ENCODE data around the gene CD151.

DNA sequence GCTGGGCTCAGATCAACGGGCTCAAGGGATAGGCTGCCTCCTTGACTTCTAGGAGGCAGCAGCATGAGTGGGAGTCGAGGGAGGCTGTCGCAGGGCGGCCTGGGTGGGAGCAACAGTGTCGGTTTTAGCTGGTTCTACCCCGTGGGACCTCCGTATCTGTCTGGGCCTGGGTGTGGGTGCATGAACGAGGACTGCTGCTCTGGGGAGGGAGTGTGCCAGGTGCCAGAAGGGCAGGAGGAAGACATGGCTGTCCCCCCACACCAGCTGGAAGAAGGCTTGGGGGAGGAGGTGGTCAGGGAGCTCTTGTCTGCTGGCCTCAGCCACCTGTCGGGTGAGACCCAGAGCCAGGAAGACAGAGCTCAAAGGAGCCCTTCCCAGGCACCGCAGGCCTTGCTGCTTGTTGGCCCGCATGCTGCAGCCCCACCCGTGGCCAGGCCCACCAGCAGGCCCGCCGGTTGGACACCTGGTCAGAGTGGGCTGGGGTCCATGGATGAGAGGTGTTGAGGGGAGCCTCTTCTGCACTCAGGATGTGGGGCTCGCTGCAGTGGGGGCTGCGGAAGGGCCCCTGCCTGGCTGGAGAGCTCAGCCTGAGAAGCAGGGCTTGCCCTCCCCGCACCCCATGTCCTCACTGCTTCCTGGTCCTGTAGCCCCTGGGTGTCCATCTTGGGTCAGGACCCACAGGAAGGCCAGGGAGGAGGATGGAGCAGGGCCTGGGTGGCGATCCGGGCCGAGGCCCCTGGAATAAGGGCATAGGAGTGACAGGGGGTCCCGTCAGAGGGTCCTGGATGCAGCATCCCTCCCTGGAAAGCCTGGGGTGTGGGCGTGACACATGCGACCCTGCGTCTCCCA is 46.3 kb upstream of the CD151 start:
- TF ChIP-seq SIN3A (IDR thresholded peaks at IDR 0.05; ENCODE audit: borderline replicate concordance, insufficient read depth, low read length): no peak
- TF ChIP-seq POLR2AphosphoS5 (IDR thresholded peaks at IDR 0.05; ENCODE audit: low read depth, low read length): no peak

Data from PFSK-1 (cell line).